COLO668 (cell line): ENCODE results near the gene ACTMAP.
A peak's percentile ranks its signal among the peaks of the same experiment; 100 is the strongest.

Experiments
- DNase-seq: peaks from one replicate; lab custom pipeline; 2025; ENCODE audit not compliant: unreplicated experiment; lab: John Stamatoyannopoulos, UW

The ACTMAP gene

GRCh38 chr19:40721936-40722661 lies 28.2 kb downstream of the ACTMAP start:
- DNase-seq, result no peak

- no peak for DNase-seq
Observed at GRCh38 chr19:40721140-40721486, 29.2 kb downstream of the ACTMAP start.

GRCh38 chr19:40719414-40719894 lies 30.8 kb downstream of the ACTMAP start:
- no peak for DNase-seq

- peak; percentile 79 for DNase-seq
Observed at GRCh38 chr19:40718774-40719391, 31.4 kb downstream of the ACTMAP start.

- peak; percentile 30 for DNase-seq
Observed at GRCh38 chr19:40717880-40718773, 32.1 kb downstream of the ACTMAP start.

GRCh38 chr19:40717325-40717879 lies 32.9 kb downstream of the ACTMAP start:
- DNase-seq, result no peak

GRCh38 chr19:40716482-40717324 lies 33.6 kb downstream of the ACTMAP start, which contains the start of the genes COQ8B and ITPKC:
TSS of gene COQ8B (minus strand) at chr19:40716886. CDS start at chr19:40714632, 2,254 bp downstream.
TSS of gene ITPKC (plus strand) at chr19:40717112. CDS start at chr19:40717136, 24 bp downstream.
- DNase-seq, result peak; percentile 99

- DNase-seq, result peak; percentile 68
Observed at GRCh38 chr19:40716031-40716481, 34.2 kb downstream of the ACTMAP start.

- DNase-seq, result peak; percentile 91
Observed at GRCh38 chr19:40714441-40715299, 35.6 kb downstream of the ACTMAP start.

GRCh38 chr19:40713939-40714338 lies 36.3 kb downstream of the ACTMAP start:
- no peak for DNase-seq

- no peak for DNase-seq
Observed at GRCh38 chr19:40709817-40710216, 40.5 kb downstream of the ACTMAP start.

GRCh38 chr19:40707615-40708014 lies 42.7 kb downstream of the ACTMAP start:
- no peak for DNase-seq

- no peak for DNase-seq
Observed at GRCh38 chr19:40705950-40706619, 44.2 kb downstream of the ACTMAP start.

- DNase-seq, result no peak
Observed at GRCh38 chr19:40705362-40705651, 45.0 kb downstream of the ACTMAP start.

GRCh38 chr19:40704491-40705361 lies 45.6 kb downstream of the ACTMAP start:
- DNase-seq, result no peak

GRCh38 chr19:40703029-40703755 lies 47.1 kb downstream of the ACTMAP start:
- no peak for DNase-seq

GRCh38 chr19:40702337-40703012 lies 47.8 kb downstream of the ACTMAP start:
- peak; percentile 12 for DNase-seq
